ENCODE measurements around the gene ZNF440.
"Not testable (repeated sequence)": the region's sequence is repeated elsewhere in the genome, so short reads cannot be mapped to it uniquely, and the experiment has no call there.

Gene ZNF440

DNA sequence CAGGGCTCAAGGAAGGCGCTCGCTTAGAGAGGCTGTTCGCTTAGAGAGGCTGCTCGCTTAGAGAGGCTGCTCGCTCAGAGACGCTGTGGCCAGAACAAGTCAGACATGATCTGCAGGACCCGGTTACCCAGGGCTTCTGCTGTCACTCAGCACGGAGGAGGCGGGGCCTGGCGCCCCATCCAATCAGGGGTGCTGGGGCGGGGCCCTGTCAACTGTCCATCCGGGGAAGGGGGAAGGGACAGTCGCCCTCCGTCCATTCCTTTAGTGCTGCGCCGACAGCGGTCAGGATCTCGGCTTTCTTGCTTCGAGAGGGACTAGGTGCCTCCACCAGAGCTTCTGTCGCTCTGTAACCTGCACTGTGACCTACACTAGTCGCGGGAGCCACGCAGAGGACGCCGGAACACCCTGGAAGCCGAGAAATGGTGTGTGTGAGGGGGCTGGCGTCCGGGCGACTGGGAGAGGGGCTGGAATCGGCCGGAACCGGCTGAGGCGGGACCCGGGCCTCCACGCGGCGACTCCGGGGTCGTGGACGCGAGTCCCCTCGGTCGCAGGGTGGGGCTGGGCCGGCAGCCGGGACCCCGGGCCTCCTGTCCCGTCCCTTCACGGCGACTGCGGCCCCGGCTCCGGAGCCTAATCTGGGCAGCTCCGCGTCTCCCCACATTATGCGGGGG, at the start of gene ZNF440:
Gene ZNF440, plus strand, starts transcription at position 245 of the 671 bp plus-strand sequence. Its CDS starts 175 bp downstream, at position 420.
- DNase-seq (ENCODE audit: extremely low read depth, low read depth): peak; percentile 72
- TF ChIP-seq, protein P1, sequence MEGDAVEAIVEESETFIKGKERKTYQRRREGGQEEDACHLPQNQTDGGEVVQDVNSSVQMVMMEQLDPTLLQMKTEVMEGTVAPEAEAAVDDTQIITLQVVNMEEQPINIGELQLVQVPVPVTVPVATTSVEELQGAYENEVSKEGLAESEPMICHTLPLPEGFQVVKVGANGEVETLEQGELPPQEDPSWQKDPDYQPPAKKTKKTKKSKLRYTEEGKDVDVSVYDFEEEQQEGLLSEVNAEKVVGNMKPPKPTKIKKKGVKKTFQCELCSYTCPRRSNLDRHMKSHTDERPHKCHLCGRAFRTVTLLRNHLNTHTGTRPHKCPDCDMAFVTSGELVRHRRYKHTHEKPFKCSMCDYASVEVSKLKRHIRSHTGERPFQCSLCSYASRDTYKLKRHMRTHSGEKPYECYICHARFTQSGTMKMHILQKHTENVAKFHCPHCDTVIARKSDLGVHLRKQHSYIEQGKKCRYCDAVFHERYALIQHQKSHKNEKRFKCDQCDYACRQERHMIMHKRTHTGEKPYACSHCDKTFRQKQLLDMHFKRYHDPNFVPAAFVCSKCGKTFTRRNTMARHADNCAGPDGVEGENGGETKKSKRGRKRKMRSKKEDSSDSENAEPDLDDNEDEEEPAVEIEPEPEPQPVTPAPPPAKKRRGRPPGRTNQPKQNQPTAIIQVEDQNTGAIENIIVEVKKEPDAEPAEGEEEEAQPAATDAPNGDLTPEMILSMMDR (IDR thresholded peaks at IDR 0.05; ENCODE audit: low read depth, low read length): no peak

DNA sequence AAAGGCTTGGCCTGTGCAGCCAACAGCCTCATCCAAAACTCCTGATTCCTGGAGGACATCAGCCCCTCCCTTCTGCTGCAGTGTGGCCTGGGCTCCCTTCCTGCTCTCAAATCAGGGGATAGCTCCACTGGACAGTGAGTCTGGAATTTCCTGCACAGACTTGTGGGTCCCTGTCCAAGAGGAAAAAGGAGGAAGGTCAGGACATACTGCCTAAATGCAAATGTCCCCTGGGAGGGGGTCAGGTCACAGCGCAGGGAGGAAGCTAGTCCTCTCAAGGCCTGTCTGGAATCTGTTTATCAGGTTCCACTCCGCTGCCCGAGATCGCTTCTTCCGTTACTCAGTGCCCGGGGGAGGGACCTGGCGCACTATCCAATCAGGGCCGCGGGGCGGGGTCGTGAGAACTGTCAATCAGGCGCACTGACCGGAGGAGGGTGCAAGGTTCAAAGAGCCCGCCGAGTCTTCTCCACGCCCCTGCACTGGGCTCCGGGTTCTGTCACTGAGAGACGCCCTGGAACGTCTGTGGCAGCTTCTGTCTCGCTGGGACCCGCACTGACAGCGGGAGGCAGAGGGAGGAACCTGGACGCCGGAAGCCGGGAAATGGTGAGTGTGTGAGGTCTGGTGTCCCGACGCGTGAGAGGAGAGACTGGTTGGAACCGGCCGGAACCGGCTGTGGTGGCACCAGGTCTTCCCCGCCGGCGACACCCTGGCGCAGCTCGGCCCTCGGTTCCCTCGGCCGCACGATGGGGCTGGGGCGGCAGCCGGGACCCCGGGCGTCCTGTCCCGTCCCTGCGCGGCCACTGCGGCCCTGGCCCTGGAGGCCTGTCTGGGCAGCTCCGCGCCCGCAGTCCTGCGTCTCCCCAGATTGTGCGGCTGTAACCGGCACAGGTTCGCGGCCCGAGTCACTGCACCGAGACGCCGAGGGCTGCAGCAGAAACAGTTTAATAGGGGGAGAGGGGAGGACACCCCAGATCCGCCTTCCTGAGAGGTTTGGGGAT, 47.2 kb upstream of the ZNF440 start, which contains the start of gene ZNF441:
Gene ZNF441, plus strand, starts transcription at position 404 of the 995 bp plus-strand sequence. Its CDS starts 194 bp downstream, at position 598.
- peak; percentile 84 for DNase-seq (ENCODE audit: extremely low read depth, low read depth)
- TF ChIP-seq, protein P1 (IDR thresholded peaks at IDR 0.05; ENCODE audit: low read depth, low read length): no peak

GRCh38 chr19:11767633-11768133, 46.4 kb upstream of the ZNF440 start:
- TF ChIP-seq, protein P1 (IDR thresholded peaks at IDR 0.05; ENCODE audit: low read depth, low read length): no peak
- DNase-seq (ENCODE audit: extremely low read depth, low read depth): no peak

- DNase-seq (ENCODE audit: extremely low read depth, low read depth): no peak
- TF ChIP-seq, protein P1 (IDR thresholded peaks at IDR 0.05; ENCODE audit: low read depth, low read length): no peak
These were observed 44.1 kb upstream of the ZNF440 start for GRCh38 chr19:11769995-11770394.

DNA sequence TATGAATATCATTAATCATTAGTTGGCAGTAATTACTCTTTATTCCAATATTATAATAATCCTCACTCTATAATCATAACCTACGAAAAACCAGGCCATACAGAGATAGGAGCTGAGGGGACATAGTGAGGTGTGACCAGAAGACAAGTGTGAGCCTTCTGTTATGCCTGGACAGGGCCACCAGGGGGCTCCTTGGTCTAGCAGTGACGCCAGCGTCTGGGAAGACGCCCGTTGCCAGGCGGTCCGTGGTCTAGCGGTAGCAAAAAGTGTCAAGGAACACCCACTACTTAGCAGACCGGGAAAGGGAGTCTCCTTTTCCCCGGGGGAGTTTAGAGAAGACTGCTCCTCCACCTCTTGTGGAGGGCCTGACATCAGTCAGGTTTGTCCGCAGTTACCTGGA, 42.6 kb upstream of the ZNF440 start:
- not testable (repeated sequence) for DNase-seq (ENCODE audit: extremely low read depth, low read depth)

- DNase-seq (ENCODE audit: extremely low read depth, low read depth): not testable (repeated sequence)
These were observed 37.4 kb upstream of the ZNF440 start for GRCh38 chr19:11776669-11777068.

DNA sequence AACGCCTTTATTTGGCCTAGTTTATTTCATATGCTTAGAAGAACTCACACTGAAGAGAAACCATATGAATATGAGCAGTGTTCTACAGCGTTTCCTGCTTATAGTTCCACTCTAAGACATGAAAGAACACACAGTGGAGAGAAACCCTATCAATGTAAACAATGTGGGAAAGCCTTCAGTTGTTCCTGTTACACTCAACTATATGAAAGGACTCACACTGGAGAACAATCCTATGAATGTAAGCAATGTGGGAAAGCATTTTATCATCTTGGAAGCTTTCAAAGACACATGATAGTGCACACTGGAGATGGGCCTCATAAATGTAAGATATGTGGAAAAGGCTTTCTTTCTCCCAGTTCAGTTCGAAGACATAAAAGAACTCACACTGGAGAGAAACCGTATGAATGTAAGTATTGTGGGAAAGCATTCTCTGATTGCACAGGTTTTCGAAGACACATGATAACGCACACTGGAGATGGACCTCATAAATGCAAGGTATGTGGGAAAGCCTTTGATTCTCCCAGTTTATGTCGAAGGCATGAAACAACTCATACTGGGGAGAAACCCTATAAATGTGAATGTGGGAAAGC, 33.5 kb upstream of the ZNF440 start:
- DNase-seq (ENCODE audit: extremely low read depth, low read depth): no peak
- TF ChIP-seq, protein P1 (IDR thresholded peaks at IDR 0.05; ENCODE audit: low read depth, low read length): no peak
